ENCODE measurements around the gene RPS6KA4.

- TF ChIP-seq CTCF (IDR thresholded peaks at IDR 0.05; ENCODE audit: borderline replicate concordance, extremely low read depth, low read length, poor library complexity, severe bottlenecking): no peak
- TF ChIP-seq EZH2 (IDR thresholded peaks at IDR 0.05; ENCODE audit: borderline replicate concordance, low read depth, low read length, severe bottlenecking): no peak
These were observed 20.2 kb downstream of the RPS6KA4 start for GRCh38 chr11:64379160-64379559.
